Kidney epithelial cell (primary cell): ENCODE measurements around the gene MATN1. TPM values are rescaled to one million over a fixed set of nuclear protein-coding genes. Genes with fewer than 3 reads are reported as not detected.

Source experiments
- DNase-seq: peaks from one replicate; pipeline ENCODE4 v3.0.0-alpha.2; 2010; ENCODE audit warnings: low read depth
- H3K27me3 ChIP-seq: 2 replicates; pipeline ENCODE4 v1.6.0; 2011; ENCODE audit warnings: low read length; ENCODE audit not compliant: control insufficient read depth, insufficient read depth
- H3K36me3 ChIP-seq: 2 replicates; pipeline ENCODE4 v1.5.1; 2011; ENCODE audit warnings: low read length; ENCODE audit not compliant: control insufficient read depth, insufficient read depth
- H3K4me3 ChIP-seq: 2 replicates; pipeline ENCODE4 v1.5.1; 2011; ENCODE audit warnings: low read depth, mild to moderate bottlenecking, control low read depth, low read length
- CTCF ChIP-seq: IDR thresholded peaks from 2 replicates; pipeline ENCODE4 v1.5.1; 2011; ENCODE audit warnings: mild to moderate bottlenecking, moderate library complexity, low read length, control low read depth, inconsistent platforms; ENCODE audit not compliant: insufficient read depth, poor library complexity, severe bottlenecking
- total RNA-seq: library from RNA; depleted of rRNA; stranded (reverse); fragments of >200 nt; gene quantifications from 2 replicates; pipeline ENCODE4 v1.2.3, GENCODE V29; 2015

MATN1 gene
- total RNA-seq, 1 donor from 2014 or later, result 0.04 TPM

DNA sequence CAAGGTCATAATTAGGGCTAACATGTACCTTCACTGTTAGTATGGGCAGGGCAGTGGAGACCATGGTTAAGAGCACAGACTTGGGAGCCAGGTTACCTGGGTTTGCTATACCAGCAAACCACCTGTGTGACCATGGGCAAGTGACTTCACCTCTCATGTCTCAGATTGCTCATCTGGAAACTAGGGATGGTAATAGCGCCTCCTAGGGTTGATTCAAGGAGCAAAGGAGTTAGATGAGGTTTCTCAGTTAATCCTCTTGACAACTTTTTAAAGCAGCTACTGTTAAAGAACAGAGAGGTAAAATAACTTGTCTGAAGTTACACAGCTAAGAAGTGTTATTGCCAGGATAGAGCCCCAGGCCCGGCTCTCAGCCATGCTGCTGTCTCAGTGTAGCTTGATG lies 790 bp upstream of the MATN1 start:
- no peak for DNase-seq
- peak; percentile 35 for TF ChIP-seq CTCF
- no peaks in the 10 kb centered on the region for H3K27me3 ChIP-seq
- no peak overlapping the region for H3K4me3 ChIP-seq
- no peaks in the 10 kb centered on the region for H3K36me3 ChIP-seq

- TF ChIP-seq CTCF, result no peak
- H3K36me3 ChIP-seq, result no peaks in the 10 kb centered on the region
- no peak overlapping the region for H3K4me3 ChIP-seq
- no peak for DNase-seq
- H3K27me3 ChIP-seq, result no peaks in the 10 kb centered on the region
These were observed 1.4 kb downstream of the MATN1 start for GRCh38 chr1:30721812-30722537.

- H3K36me3 ChIP-seq, result no peaks in the 10 kb centered on the region
- H3K27me3 ChIP-seq, result no peaks in the 10 kb centered on the region
- DNase-seq, result no peak
- H3K4me3 ChIP-seq, result no peak overlapping the region
- no peak for TF ChIP-seq CTCF
These were observed 2.0 kb downstream of the MATN1 start for GRCh38 chr1:30721341-30721793.

GRCh38 chr1:30720271-30721223 lies 2.8 kb downstream of the MATN1 start:
- no peaks in the 10 kb centered on the region for H3K36me3 ChIP-seq
- no peak for TF ChIP-seq CTCF
- DNase-seq, result no peak
- H3K27me3 ChIP-seq, result no peaks in the 10 kb centered on the region
- H3K4me3 ChIP-seq, result no peak overlapping the region

GRCh38 chr1:30719406-30720270 lies 3.7 kb downstream of the MATN1 start:
- no peak for DNase-seq
- Histone ChIP-seq H3K27me3 (no peaks in the 10 kb centered on the region), H3K4me3 (no peak overlapping the region), H3K36me3 (no peaks in the 10 kb centered on the region)
- TF ChIP-seq CTCF, result no peak
